HG02870 (cell line): Measurements from ENCODE around the gene ABCB6.

ENCODE experiments used
- ATAC-seq: cut with Tn5 transposase; IDR thresholded peaks from one replicate; pipeline ENCODE4 v1.9.1; 2021; ENCODE audit warnings: mild to moderate bottlenecking, moderate library complexity; ENCODE audit not compliant: unreplicated experiment

ABCB6 gene

DNA sequence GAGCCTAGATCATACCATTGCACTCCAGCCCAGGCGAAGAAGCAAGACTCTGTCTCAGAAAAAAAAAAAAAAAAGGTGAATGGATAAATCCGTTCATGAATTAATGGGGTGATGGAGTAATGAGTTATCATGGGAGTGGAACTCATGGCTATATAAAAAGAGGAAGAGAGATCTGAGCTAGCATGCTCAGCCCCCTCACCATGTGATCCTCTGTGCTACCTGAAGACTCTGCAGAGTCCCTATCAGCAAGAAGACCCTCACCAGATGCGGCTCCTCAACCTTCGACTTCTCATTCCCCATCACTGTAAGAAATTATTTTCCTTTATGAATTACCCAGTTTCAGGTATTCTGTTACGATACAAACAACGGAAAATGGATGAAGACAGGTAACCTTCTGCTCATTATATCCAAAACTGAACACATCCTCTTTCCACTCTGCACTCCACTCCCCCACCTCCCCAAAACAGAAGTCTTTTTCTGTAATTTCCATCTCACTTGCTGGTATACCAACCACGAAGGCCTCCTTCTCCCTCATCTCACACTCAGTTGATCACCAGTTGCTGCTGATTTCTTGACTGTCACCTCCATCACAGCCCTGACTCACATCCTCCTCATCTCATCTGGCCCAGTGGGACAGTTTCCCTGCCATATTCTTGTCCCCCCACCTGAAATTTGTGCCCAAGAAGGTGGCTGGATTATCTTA, 31.9 kb downstream of the ABCB6 start:
- peak; percentile 45 for ATAC-seq

- ATAC-seq: no peak
These were observed 34.6 kb downstream of the ABCB6 start for GRCh38 chr2:219184121-219184520.

DNA sequence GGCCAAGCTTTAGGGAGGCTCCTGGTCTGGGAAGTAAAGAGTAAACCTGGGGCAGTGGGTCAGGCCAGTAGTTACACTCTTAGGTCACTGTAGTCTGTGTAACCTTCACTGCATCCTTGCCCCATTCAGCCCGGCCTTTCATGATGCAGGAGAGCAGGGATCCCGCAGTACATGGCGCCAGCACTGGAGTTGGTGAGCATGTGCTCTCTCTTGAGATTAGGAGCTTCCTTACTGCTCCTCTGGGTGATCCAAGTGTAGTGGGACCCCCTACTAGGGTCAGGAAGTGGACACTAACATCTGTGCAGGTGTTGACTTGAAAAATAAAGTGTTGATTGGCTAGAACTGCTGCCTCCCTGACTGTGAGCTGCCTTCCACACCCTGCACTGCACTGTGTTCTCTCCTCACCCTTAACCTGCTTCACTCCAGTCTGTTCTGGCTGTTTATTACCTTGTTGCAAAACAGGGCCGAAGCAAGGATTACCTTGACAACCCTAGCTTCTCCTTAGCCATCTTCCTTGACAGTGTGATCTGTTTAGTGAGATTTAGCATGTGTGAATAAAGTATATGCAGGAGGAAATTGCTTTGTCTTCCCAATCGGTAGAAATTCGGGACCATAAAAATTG, 35.5 kb downstream of the ABCB6 start:
- ATAC-seq: no peak

- no peak for ATAC-seq
These were observed 36.2 kb downstream of the ABCB6 start for GRCh38 chr2:219182331-219183150.

GRCh38 chr2:219181531-219181930, 37.2 kb downstream of the ABCB6 start:
- no peak for ATAC-seq

DNA sequence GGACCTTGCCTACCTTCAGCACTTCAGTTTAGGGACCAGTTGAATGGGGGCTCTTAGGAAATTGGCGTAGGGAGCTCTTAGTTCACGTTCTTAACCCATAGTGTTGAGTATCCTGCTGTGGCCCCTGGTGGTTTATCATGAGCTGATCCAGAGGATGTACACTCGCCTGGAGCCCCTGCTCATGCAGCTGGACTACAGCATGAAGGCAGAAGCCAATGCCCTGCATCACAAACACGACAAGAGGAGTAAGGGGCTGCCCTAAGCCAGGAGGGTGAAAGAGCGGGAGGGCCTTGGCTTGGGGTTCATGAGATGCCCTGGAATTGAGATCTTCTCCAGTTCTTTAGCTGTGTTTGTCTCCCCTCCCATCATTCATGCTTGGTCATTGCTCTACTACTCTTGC, 37.8 kb downstream of the ABCB6 start:
- no peak for ATAC-seq

GRCh38 chr2:219179601-219180465, 38.9 kb downstream of the ABCB6 start:
- no peak for ATAC-seq

DNA sequence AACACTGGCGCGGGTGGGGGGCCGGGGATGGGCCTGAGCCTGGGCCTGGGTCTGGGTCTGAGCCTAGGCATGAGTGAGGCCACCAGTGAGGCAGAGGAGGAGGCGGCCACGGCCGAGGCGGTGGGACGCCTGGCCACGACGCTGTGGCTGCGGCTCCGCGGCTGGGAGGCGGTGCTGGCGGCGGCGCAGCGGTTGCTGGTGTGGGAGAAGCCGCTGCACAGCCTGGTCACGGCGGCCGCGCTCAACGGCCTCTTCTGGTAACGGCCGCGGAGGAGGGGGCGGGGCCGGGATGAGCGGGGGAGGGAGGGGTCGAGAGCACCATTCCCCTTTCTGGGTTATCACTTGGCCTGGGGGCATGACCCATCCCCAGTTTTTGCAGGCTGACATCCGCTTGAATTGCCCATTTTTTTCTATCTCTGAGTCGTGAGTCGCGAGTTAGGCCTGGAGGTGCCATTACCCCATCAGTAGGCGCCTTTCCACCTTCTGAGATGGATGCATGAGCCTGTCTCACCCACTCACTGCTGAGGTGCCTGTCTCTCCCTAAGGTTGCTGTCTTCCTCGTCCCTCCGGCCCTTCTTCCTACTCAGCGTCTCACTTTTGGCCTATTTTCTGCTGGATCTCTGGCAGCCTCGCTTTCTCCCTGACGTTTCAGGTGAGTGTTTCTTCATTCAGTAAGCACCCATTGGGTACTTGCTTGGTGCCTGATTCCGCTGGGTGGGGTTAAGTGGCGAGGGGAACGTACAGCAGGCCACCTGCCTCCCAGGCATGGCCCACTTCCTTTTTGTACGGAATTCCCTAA, 40.2 kb downstream of the ABCB6 start:
- ATAC-seq: peak; percentile 16

DNA sequence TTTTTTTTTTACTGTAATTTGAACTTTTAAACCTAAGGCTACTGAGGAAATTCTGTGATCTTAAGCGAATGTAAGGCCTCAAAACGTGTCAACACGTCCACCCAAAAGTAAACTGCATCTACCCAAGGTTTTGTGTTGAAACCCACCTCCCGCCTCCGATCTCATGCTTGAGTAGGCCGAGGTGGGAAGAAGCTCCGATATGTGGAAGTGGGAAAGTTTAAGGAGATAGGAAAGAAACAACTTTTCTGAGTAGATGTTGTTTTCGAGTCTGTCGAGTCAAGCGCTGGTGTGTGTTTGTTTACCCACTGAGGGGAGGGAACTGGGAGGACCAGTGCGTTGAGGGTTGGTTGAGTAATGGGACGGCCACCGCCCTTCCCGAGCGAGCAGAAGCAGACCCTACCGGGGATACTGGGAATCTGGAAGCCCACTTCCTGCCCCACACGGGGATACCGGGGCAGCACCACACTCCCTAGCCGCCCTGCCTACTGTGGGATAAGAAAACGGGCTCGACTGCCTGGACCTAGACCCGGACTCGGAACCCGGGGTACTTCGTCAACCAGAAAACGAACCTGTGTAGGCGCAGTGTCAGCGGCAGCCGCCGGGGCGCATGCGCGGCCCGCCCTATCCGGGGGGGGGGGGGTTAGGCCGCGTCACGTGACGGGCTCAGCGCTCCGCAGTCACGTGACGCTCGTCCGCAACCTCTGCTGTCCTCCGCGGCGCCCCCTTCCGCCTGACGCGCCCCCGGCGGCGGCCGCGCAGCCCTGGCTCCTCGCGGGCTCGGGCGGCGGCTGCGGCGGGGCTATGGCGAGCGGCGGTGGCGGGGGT, 41.0 kb downstream of the ABCB6 start, which contains the start of gene RETREG2:
Gene RETREG2 (plus strand): TSS at position 724 of the 825 bp plus-strand sequence. CDS start 78 bp downstream, at position 802.
- ATAC-seq: peak; percentile 35

DNA sequence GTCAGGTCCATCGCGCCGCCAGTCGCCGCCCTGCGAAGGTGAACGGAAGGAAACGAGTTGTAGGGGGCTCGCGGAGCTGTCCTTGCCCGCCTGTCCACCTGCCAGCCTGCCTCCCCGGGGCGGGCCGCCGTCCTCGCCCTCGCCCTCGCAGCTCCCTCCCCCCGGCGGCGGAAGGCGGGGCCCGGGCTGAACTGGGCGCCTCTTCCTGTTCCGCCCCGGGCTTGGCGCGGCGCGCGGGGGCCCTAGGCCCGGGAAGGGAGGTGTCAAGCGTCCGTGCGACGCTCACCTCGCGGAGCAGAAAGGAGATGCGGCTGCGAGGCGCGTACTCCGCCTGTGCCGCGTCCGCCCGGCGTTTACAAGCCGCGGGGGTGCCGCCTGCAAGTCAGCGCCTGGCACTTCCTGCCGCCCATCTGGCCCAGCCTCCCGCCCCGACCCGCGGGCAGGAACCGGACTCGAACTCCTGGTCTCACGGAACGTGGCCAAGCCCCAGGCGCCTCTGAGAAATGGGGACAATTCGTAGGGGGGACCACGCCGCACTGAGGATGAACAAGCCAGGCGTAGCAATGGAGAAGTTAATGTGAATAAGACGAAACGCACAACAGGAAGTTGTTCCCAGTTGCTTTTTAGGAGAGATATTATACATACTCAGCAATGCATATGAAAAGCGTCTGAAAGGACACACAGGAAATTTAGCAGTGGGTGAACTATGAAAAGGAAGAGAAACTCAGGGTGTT, 41.8 kb downstream of the ABCB6 start, which contains the start of gene CNPPD1:
Gene CNPPD1 (minus strand): TSS at position 108 of the 734 bp plus-strand sequence. CDS start 97 bp downstream, at position 11.
- peak; percentile 67 for ATAC-seq

GRCh38 chr2:219175928-219176817, 42.6 kb downstream of the ABCB6 start:
- ATAC-seq: peak; percentile 15

DNA sequence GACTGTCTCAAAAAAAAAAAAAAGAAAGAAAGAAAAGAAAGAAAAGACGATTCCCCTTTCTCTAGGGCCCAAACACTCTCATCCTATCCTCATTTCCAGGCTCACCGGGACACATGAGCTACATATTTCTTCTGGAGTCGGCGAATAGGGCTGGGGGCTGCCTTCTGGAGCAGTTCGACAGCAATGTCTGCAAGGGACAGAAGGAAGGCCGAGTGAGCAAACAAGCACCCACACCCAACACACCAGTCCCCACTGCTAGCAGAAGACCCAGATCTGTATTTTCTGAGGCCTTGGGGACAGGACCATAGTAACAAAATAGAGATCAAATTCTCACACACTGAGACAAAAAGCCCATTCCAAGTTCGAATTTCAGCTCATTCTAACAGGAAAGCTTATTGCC, 43.3 kb downstream of the ABCB6 start:
- no peak for ATAC-seq

DNA sequence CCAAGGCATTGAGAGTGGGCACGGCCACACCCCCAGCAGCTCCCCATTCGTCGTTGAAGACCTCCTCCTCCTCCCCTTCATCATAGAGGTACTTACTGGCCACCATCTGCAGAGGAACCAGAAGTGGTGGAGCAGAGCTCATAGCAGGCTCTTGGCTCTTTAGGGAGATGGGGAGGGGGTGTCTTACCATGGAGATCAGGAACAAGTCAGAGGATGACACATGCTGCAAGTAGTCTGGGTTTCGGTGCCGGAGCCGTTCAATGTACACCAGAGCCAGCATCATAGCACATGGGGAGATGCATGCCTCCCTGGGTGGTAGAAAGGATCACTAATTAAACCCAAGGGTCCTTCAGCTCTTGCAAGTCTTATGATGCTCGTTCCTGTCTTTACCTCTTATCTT, 44.0 kb downstream of the ABCB6 start:
- no peak for ATAC-seq

- ATAC-seq: no peak
These were observed 44.6 kb downstream of the ABCB6 start for GRCh38 chr2:219174146-219174545.

DNA sequence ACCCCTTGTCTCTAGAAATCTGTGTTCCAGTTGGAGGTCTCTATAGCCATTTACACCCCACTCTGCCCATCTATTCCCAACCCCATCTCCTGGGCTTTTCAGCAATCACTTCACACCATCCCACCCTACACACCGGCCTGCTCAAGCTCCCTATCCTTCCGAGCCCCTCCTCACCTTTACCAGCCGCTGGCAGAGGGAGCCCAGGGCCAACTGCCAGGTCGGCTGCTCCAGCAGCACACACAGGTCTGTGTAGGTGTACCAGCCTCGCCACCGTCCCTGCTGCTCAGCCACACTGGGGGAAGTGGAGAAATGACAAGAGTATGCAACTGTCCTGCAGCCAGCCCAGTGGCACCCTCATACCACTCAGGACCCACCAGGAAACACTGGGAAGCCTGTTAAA, 45.6 kb downstream of the ABCB6 start:
- no peak for ATAC-seq

DNA sequence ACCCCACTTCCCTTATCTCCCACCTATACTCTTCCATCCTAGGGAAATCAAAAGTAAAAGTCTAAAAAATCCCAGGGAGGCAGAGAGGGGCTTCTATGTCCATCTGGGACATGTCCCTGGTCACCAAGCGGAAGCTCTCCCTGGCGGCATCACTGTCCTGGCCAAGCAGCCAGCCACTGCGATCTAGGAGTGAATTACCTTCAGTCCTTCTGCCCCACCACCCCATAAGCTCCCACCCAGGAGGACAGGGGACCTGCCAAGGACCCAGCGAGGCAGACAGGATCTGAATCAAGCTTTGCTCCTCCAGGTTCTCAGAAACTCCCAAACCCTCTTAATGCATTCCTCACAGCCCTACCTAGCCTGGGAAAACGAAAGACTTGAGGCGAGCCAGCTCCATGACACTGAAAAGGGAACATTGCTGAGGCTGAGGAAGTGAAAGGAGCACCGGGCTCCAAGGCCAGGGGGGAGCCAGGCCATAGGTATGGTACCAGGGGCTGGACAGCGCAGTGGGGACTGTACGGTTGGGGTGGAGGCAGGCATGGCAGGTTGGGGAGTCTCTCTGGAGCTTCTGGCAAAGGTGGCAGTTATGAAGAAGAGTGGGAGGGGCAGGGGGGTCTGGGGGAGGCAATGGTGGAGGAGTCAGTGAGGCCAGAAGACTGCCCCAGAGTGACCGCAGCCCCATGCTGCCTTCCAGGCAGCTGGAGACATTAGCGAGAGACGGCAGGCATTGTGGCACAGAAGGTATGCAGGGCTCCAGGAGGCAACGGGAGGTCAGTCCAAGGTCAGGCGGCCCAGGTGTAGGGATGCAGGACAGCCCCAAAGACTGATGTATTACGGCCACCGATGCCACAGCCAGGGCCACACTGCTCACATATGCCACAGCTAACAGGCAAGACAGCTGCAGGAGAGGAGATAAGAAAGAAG, 46.3 kb downstream of the ABCB6 start:
- no peak for ATAC-seq
